HepG2 (cell line): ENCODE measurements around the gene PARP2. TPM values are rescaled to one million over a fixed set of nuclear protein-coding genes. Genes with fewer than 3 reads are reported as not detected.

Source experiments
- CREB1 ChIP-seq, 2 experiments: fragments of 450-650 bp in 1 of 2; IDR thresholded peaks; 2 replicates each; pipeline ENCODE4 v1.6.1; 2016 to 2017; ENCODE audit warnings: control low read depth in 1 of 2, mild to moderate bottlenecking in 1 of 2, missing compliant biosample characterization in 1 of 2, missing genetic modification characterization in 1 of 2
- ERF ChIP-seq: IDR thresholded peaks from 2 replicates; pipeline ENCODE4 v1.6.1; 2018; ENCODE audit warnings: missing biosample characterization, missing genetic modification reagents
- HOXD1 ChIP-seq: sonication (generic); formaldehyde crosslinking; IDR thresholded peaks from 2 replicates; pipeline ENCODE4 v1.5.0; 2020; ENCODE audit warnings: missing genetic modification reagents
- MXI1 ChIP-seq: IDR thresholded peaks from 3 replicates; pipeline ENCODE4 v1.6.1; 2012; ENCODE audit warnings: low read depth, low read length, inconsistent platforms, borderline replicate concordance
- PAXIP1 ChIP-seq: sonication (generic); formaldehyde crosslinking; conservative IDR thresholded peaks from 2 replicates; pipeline ENCODE4 v1.4.0; 2020; ENCODE audit warnings: mild to moderate bottlenecking, missing genetic modification reagents, moderate library complexity
- REXO4 ChIP-seq: sonication (generic); formaldehyde crosslinking; IDR thresholded peaks from 2 replicates; pipeline ENCODE4 v1.8.0; 2022; ENCODE audit warnings: missing genetic modification reagents, mild to moderate bottlenecking, borderline replicate concordance
- SAP130 ChIP-seq: IDR thresholded peaks from 2 replicates; pipeline ENCODE4 v1.6.1; 2016; ENCODE audit warnings: low read depth
- SOX6 ChIP-seq, 2 experiments: fragments of 450-650 bp in 1 of 2; sonication (generic) in 1 of 2; formaldehyde crosslinking in 1 of 2; IDR thresholded peaks; 2 replicates each; pipeline versions ENCODE4 v1.4.0 to v1.6.1; 2017 to 2020; ENCODE audit warnings: antibody characterized with exemption in 1 of 2, mild to moderate bottlenecking in 1 of 2, missing genetic modification reagents in 1 of 2
- SP1 ChIP-seq, 2 experiments: fragments of 450-650 bp in 1 of 2; sonication (generic) in 1 of 2; formaldehyde crosslinking in 1 of 2; IDR thresholded peaks; 2 replicates each; pipeline versions ENCODE4 v1.4.0 to v1.6.1; 2016 to 2020; ENCODE audit warnings: missing genetic modification reagents in 1 of 2
- SP140L ChIP-seq: sonication (generic); formaldehyde crosslinking; IDR thresholded peaks from 2 replicates; pipeline ENCODE4 v1.4.0; 2020; ENCODE audit warnings: missing genetic modification reagents, borderline replicate concordance
- THRA ChIP-seq: sonication (generic); formaldehyde crosslinking; IDR thresholded peaks from 2 replicates; pipeline ENCODE4 v1.4.0; 2020; ENCODE audit warnings: missing genetic modification reagents, borderline replicate concordance
- ZNF329 ChIP-seq: sonication (generic); formaldehyde crosslinking; IDR thresholded peaks from 2 replicates; pipeline ENCODE4 v1.9.0; 2021; ENCODE audit warnings: low read depth, mild to moderate bottlenecking, missing genetic modification reagents
- ZNF441 ChIP-seq: sonication (generic); formaldehyde crosslinking; IDR thresholded peaks from 2 replicates; pipeline ENCODE4 v1.7.0; 2021; ENCODE audit warnings: missing genetic modification reagents, borderline replicate concordance
- ZNF703 ChIP-seq: sonication (generic); formaldehyde crosslinking; IDR thresholded peaks from 2 replicates; pipeline ENCODE4 v1.5.1; 2020; ENCODE audit warnings: missing genetic modification reagents, mild to moderate bottlenecking, moderate library complexity, borderline replicate concordance
- ZNF704 ChIP-seq: sonication (generic); formaldehyde crosslinking; IDR thresholded peaks from 2 replicates; pipeline ENCODE4 v1.8.1; 2023; ENCODE audit warnings: mild to moderate bottlenecking, inconsistent platforms, moderate library complexity, missing genetic modification reagents, borderline replicate concordance
- polyA plus RNA-seq, 8 experiments: library from polyadenylated mRNA; depleted of rRNA in 3 of 8; stranded (reverse) in 7 of 8; unstranded in 1 of 8; fragments of >200 nt; fragmentation: Illumina TruSeq in 4 of 8; extraction: Trizol in 4 of 8; gene quantifications; 2 replicates each; pipeline versions ENCODE4 v1.2.1 to v1.2.3, GENCODE V29; 2011 to 2016; ENCODE audit warnings: low read depth in 4 of 8, missing spikeins in 1 of 8, mixed read lengths in 1 of 8; ENCODE audit not compliant: insufficient read depth in 1 of 8
- total RNA-seq, 5 experiments: library from RNA; depleted of rRNA; stranded (reverse); fragments of >200 nt; fragmentation: Illumina TruSeq; extraction: Trizol; gene quantifications; 2 replicates each; pipeline ENCODE4 v1.2.3, GENCODE V29; 2016; ENCODE audit warnings: low read depth in 1 of 5
- TF ChIP-seq, protein P1 (sequence below): sonication (generic); formaldehyde crosslinking; IDR thresholded peaks from 2 replicates; pipeline ENCODE4 v1.4.0; 2020; ENCODE audit warnings: missing genetic modification reagents, mild to moderate bottlenecking, borderline replicate concordance
- TF ChIP-seq, protein P2 (sequence below): IDR thresholded peaks from 2 replicates; pipeline ENCODE4 v1.6.1; 2016; ENCODE audit warnings: control low read depth
- TF ChIP-seq, protein P3 (sequence below): IDR thresholded peaks from 2 replicates; pipeline ENCODE4 v1.6.1; 2012; ENCODE audit warnings: low read depth, low read length, improper control_type of control experiment

PARP2 gene
- total and polyA plus RNA-seq, 2 of the 13 experiments (the other 11 are each of a cell fraction or from before 2014, with no cell fraction given), result 37.3 to 38.4 TPM

GRCh38 chr14:20347747-20348146, 4.3 kb downstream of the PARP2 start (continued):
- no peak for TF ChIP-seq SP140L
- TF ChIP-seq ZNF704 (CRISPR knock-in tag), result no peak
- peak; percentile 43; the same call in 1 of the 3 replicates for TF ChIP-seq MXI1
- peak; percentile 27; the same call in 1 of the 2 replicates for TF ChIP-seq THRA (CRISPR knock-in tag)
- TF ChIP-seq, protein P1, sequence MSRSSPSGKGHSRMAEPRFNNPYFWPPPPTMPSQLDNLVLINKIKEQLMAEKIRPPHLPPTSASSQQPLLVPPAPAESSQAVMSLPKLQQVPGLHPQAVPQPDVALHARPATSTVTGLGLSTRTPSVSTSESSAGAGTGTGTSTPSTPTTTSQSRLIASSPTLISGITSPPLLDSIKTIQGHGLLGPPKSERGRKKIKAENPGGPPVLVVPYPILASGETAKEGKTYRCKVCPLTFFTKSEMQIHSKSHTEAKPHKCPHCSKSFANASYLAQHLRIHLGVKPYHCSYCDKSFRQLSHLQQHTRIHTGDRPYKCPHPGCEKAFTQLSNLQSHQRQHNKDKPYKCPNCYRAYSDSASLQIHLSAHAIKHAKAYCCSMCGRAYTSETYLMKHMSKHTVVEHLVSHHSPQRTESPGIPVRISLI, result peak; percentile 88
- no peak for TF ChIP-seq ZNF329 (CRISPR knock-in tag)
- TF ChIP-seq HOXD1, result no peak
- TF ChIP-seq, protein P2, sequence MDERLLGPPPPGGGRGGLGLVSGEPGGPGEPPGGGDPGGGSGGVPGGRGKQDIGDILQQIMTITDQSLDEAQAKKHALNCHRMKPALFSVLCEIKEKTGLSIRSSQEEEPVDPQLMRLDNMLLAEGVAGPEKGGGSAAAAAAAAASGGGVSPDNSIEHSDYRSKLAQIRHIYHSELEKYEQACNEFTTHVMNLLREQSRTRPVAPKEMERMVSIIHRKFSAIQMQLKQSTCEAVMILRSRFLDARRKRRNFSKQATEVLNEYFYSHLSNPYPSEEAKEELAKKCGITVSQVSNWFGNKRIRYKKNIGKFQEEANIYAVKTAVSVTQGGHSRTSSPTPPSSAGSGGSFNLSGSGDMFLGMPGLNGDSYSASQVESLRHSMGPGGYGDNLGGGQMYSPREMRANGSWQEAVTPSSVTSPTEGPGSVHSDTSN (CRISPR knock-in tag), result no peak
- no peak for TF ChIP-seq REXO4
- TF ChIP-seq PAXIP1 (CRISPR knock-in tag), result peak; percentile 58
- TF ChIP-seq SP1 (IDR thresholded peaks at IDR 0.05), result no peak
- no peak for TF ChIP-seq SP1 (CRISPR knock-in tag; IDR thresholded peaks at IDR 0.05)
- no peak for TF ChIP-seq ZNF703 (CRISPR knock-in tag)
- TF ChIP-seq, protein P3, sequence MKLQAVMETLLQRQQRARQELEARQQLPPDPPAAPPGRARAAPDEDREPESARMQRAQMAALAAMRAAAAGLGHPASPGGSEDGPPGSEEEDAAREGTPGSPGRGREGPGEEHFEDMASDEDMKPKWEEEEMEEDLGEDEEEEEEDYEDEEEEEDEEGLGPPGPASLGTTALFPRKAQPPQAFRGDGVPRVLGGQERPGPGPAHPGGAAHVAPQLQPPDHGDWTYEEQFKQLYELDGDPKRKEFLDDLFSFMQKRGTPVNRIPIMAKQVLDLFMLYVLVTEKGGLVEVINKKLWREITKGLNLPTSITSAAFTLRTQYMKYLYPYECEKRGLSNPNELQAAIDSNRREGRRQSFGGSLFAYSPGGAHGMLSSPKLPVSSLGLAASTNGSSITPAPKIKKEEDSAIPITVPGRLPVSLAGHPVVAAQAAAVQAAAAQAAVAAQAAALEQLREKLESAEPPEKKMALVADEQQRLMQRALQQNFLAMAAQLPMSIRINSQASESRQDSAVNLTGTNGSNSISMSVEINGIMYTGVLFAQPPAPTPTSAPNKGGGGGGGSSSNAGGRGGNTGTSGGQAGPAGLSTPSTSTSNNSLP, result peak; percentile 70; the same call in 1 of the 2 replicates
- 0 out of 2 replicates have a peak, but pooled peaks have one; percentile 29 for TF ChIP-seq CREB1 (IDR thresholded peaks at IDR 0.05)
- TF ChIP-seq CREB1 (CRISPR knock-in tag; IDR thresholded peaks at IDR 0.05), result no peak; the same call in 1 of the 2 replicates
- 0 out of 2 replicates have a peak, but pooled peaks have one; percentile 29 for TF ChIP-seq ERF (CRISPR knock-in tag)
- TF ChIP-seq SAP130 (CRISPR knock-in tag), result peak; percentile 59
- 0 out of 2 replicates have a peak, but pooled peaks have one; percentile 51 for TF ChIP-seq ZNF441 (CRISPR knock-in tag)
- TF ChIP-seq SOX6 (IDR thresholded peaks at IDR 0.05), result no peak
- peak; percentile 31; the same call in 1 of the 2 replicates for TF ChIP-seq SOX6 (CRISPR knock-in tag; IDR thresholded peaks at IDR 0.05)
